GM12891 (cell line): ENCODE measurements around the gene SH2D6.

ENCODE experiments used
- PAX5 ChIP-seq: IDR thresholded peaks from 2 replicates; pipeline ENCODE4 v1.6.1; 2011; ENCODE audit warnings: low read length, moderate library complexity, mild to moderate bottlenecking; ENCODE audit not compliant: insufficient read depth, severe bottlenecking
- POLR2A ChIP-seq: IDR thresholded peaks from 2 replicates; pipeline ENCODE4 v1.6.1; 2011; ENCODE audit warnings: low read depth, low read length, control low read depth
- POLR2AphosphoS5 ChIP-seq: IDR thresholded peaks from 2 replicates; pipeline ENCODE4 v1.6.1; 2011; ENCODE audit warnings: low read depth, low read length, control low read depth
- POU2F2 ChIP-seq: IDR thresholded peaks from 2 replicates; pipeline ENCODE4 v1.6.1; 2011; ENCODE audit warnings: low read depth, mild to moderate bottlenecking, control low read depth, low read length, moderate library complexity
- TAF1 ChIP-seq: IDR thresholded peaks from 2 replicates; pipeline ENCODE4 v1.6.1; 2011; ENCODE audit warnings: low read depth, low read length, control low read depth

- TF ChIP-seq POLR2A: no peak
- TF ChIP-seq POLR2AphosphoS5: no peak
- no peak for TF ChIP-seq PAX5
- TF ChIP-seq POU2F2: no peak
- TF ChIP-seq TAF1: no peak
These were observed 28.0 kb downstream of the SH2D6 start for GRCh38 chr2:85446296-85447221.
